Choroid plexus epithelial cell (primary cell): ENCODE measurements around the gene L3MBTL4.

Experiments used
- DNase-seq: peaks from one replicate; pipeline ENCODE4 v3.0.0-alpha.2; 2010; ENCODE audit warnings: low read depth
- H3K4me3 ChIP-seq: 2 replicates; pipeline ENCODE4 v1.5.1; 2011; ENCODE audit warnings: low read depth, mild to moderate bottlenecking, control low read depth, low read length, moderate library complexity
- CTCF ChIP-seq: conservative IDR thresholded peaks from 2 replicates; pipeline ENCODE4 v1.5.1; 2011; ENCODE audit warnings: low read depth, mild to moderate bottlenecking, control low read depth, inconsistent platforms, low read length, moderate library complexity

The L3MBTL4 gene

GRCh38 chr18:6132751-6133368, 281.9 kb downstream of the L3MBTL4 start:
- no peak for TF ChIP-seq CTCF
- H3K4me3 ChIP-seq, result no peak overlapping the region
- no peak for DNase-seq

GRCh38 chr18:6120820-6121279, 293.9 kb downstream of the L3MBTL4 start:
- no peak for TF ChIP-seq CTCF
- DNase-seq, result peak; percentile 10
- no peak overlapping the region for H3K4me3 ChIP-seq

GRCh38 chr18:6119761-6120160, 294.9 kb downstream of the L3MBTL4 start:
- H3K4me3 ChIP-seq, result no peak overlapping the region
- no peak for TF ChIP-seq CTCF
- no peak for DNase-seq

GRCh38 chr18:6118080-6118479, 296.6 kb downstream of the L3MBTL4 start:
- TF ChIP-seq CTCF, result no peak
- no peak overlapping the region for H3K4me3 ChIP-seq
- no peak for DNase-seq

GRCh38 chr18:6115710-6116109, 299.0 kb downstream of the L3MBTL4 start:
- DNase-seq, result no peak
- no peak for TF ChIP-seq CTCF
- H3K4me3 ChIP-seq, result no peak overlapping the region

- no peak overlapping the region for H3K4me3 ChIP-seq
- DNase-seq, result no peak
- TF ChIP-seq CTCF, result no peak
Measured at GRCh38 chr18:6113650-6114049, 301.1 kb downstream of the L3MBTL4 start.

- H3K4me3 ChIP-seq, result no peak overlapping the region
- no peak for TF ChIP-seq CTCF
- no peak for DNase-seq
Measured at GRCh38 chr18:6111726-6112125, 303.0 kb downstream of the L3MBTL4 start.
